ENCODE results near the gene NLGN2. TPM values are rescaled to one million over a fixed set of nuclear protein-coding genes. Genes with fewer than 3 reads are reported as not detected.

NLGN2 gene
- total RNA-seq, 1 experiment from 2014 or later, result 76.7 TPM

DNA sequence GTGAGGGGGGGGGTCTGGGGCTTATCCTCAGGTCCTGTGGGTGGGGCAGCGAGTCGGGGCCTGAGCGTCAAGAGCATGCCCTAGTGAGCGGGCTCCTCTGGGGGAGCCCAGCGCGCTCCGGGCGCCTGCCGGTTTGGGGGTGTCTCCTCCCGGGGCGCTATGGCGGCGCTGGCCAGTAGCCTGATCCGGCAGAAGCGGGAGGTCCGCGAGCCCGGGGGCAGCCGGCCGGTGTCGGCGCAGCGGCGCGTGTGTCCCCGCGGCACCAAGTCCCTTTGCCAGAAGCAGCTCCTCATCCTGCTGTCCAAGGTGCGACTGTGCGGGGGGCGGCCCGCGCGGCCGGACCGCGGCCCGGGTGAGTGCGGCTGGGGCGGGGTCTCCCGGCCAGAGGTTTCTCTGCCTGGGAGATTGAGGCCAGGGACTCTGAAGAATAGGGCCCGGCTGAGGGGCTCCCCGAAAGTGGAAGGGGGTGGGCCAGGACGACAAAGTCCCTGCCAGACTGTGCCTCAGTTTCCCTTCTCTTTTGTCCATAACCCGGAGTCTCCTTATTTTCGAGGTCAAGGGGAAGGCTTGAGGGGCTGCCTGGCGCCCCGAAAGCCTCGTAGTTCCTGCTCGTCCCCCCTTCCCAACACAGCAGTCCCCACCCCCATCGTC lies 31.9 kb downstream of the NLGN2 start, which contains the start of gene FGF11 (continued):
- TF ChIP-seq ELF4 (CRISPR knock-in tag; IDR thresholded peaks at IDR 0.05; ENCODE audit: low read depth) (no peak), ZNF121 (CRISPR knock-in tag; IDR thresholded peaks at IDR 0.05) (no peak), TCF7 (CRISPR knock-in tag; IDR thresholded peaks at IDR 0.05; ENCODE audit: low read depth) (no peak), RORB (CRISPR knock-in tag; IDR thresholded peaks at IDR 0.05) (no peak), NFE2L1 (CRISPR knock-in tag; IDR thresholded peaks at IDR 0.05) (no peak)
- TF ChIP-seq, protein P1, sequence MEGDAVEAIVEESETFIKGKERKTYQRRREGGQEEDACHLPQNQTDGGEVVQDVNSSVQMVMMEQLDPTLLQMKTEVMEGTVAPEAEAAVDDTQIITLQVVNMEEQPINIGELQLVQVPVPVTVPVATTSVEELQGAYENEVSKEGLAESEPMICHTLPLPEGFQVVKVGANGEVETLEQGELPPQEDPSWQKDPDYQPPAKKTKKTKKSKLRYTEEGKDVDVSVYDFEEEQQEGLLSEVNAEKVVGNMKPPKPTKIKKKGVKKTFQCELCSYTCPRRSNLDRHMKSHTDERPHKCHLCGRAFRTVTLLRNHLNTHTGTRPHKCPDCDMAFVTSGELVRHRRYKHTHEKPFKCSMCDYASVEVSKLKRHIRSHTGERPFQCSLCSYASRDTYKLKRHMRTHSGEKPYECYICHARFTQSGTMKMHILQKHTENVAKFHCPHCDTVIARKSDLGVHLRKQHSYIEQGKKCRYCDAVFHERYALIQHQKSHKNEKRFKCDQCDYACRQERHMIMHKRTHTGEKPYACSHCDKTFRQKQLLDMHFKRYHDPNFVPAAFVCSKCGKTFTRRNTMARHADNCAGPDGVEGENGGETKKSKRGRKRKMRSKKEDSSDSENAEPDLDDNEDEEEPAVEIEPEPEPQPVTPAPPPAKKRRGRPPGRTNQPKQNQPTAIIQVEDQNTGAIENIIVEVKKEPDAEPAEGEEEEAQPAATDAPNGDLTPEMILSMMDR (IDR thresholded peaks at IDR 0.05), result no peak
- TF ChIP-seq, protein P2, sequence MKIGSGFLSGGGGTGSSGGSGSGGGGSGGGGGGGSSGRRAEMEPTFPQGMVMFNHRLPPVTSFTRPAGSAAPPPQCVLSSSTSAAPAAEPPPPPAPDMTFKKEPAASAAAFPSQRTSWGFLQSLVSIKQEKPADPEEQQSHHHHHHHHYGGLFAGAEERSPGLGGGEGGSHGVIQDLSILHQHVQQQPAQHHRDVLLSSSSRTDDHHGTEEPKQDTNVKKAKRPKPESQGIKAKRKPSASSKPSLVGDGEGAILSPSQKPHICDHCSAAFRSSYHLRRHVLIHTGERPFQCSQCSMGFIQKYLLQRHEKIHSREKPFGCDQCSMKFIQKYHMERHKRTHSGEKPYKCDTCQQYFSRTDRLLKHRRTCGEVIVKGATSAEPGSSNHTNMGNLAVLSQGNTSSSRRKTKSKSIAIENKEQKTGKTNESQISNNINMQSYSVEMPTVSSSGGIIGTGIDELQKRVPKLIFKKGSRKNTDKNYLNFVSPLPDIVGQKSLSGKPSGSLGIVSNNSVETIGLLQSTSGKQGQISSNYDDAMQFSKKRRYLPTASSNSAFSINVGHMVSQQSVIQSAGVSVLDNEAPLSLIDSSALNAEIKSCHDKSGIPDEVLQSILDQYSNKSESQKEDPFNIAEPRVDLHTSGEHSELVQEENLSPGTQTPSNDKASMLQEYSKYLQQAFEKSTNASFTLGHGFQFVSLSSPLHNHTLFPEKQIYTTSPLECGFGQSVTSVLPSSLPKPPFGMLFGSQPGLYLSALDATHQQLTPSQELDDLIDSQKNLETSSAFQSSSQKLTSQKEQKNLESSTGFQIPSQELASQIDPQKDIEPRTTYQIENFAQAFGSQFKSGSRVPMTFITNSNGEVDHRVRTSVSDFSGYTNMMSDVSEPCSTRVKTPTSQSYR (CRISPR knock-in tag; IDR thresholded peaks at IDR 0.05), result no peak
- TF ChIP-seq, protein P3, sequence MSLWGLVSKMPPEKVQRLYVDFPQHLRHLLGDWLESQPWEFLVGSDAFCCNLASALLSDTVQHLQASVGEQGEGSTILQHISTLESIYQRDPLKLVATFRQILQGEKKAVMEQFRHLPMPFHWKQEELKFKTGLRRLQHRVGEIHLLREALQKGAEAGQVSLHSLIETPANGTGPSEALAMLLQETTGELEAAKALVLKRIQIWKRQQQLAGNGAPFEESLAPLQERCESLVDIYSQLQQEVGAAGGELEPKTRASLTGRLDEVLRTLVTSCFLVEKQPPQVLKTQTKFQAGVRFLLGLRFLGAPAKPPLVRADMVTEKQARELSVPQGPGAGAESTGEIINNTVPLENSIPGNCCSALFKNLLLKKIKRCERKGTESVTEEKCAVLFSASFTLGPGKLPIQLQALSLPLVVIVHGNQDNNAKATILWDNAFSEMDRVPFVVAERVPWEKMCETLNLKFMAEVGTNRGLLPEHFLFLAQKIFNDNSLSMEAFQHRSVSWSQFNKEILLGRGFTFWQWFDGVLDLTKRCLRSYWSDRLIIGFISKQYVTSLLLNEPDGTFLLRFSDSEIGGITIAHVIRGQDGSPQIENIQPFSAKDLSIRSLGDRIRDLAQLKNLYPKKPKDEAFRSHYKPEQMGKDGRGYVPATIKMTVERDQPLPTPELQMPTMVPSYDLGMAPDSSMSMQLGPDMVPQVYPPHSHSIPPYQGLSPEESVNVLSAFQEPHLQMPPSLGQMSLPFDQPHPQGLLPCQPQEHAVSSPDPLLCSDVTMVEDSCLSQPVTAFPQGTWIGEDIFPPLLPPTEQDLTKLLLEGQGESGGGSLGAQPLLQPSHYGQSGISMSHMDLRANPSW (CRISPR knock-in tag; conservative IDR thresholded peaks at IDR 0.05; ENCODE audit: low read depth), result no peak
- TF ChIP-seq, protein P4, sequence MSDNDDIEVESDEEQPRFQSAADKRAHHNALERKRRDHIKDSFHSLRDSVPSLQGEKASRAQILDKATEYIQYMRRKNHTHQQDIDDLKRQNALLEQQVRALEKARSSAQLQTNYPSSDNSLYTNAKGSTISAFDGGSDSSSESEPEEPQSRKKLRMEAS (CRISPR knock-in tag; IDR thresholded peaks at IDR 0.05), result no peak
- TF ChIP-seq, protein P5, sequence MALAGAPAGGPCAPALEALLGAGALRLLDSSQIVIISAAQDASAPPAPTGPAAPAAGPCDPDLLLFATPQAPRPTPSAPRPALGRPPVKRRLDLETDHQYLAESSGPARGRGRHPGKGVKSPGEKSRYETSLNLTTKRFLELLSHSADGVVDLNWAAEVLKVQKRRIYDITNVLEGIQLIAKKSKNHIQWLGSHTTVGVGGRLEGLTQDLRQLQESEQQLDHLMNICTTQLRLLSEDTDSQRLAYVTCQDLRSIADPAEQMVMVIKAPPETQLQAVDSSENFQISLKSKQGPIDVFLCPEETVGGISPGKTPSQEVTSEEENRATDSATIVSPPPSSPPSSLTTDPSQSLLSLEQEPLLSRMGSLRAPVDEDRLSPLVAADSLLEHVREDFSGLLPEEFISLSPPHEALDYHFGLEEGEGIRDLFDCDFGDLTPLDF (CRISPR knock-in tag; IDR thresholded peaks at IDR 0.05), result no peak
- TF ChIP-seq, protein P6, sequence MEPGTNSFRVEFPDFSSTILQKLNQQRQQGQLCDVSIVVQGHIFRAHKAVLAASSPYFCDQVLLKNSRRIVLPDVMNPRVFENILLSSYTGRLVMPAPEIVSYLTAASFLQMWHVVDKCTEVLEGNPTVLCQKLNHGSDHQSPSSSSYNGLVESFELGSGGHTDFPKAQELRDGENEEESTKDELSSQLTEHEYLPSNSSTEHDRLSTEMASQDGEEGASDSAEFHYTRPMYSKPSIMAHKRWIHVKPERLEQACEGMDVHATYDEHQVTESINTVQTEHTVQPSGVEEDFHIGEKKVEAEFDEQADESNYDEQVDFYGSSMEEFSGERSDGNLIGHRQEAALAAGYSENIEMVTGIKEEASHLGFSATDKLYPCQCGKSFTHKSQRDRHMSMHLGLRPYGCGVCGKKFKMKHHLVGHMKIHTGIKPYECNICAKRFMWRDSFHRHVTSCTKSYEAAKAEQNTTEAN (CRISPR knock-in tag; IDR thresholded peaks at IDR 0.05), result 0 out of 2 replicates have a peak, but pooled peaks have one; percentile 19
- TF ChIP-seq, protein P7, sequence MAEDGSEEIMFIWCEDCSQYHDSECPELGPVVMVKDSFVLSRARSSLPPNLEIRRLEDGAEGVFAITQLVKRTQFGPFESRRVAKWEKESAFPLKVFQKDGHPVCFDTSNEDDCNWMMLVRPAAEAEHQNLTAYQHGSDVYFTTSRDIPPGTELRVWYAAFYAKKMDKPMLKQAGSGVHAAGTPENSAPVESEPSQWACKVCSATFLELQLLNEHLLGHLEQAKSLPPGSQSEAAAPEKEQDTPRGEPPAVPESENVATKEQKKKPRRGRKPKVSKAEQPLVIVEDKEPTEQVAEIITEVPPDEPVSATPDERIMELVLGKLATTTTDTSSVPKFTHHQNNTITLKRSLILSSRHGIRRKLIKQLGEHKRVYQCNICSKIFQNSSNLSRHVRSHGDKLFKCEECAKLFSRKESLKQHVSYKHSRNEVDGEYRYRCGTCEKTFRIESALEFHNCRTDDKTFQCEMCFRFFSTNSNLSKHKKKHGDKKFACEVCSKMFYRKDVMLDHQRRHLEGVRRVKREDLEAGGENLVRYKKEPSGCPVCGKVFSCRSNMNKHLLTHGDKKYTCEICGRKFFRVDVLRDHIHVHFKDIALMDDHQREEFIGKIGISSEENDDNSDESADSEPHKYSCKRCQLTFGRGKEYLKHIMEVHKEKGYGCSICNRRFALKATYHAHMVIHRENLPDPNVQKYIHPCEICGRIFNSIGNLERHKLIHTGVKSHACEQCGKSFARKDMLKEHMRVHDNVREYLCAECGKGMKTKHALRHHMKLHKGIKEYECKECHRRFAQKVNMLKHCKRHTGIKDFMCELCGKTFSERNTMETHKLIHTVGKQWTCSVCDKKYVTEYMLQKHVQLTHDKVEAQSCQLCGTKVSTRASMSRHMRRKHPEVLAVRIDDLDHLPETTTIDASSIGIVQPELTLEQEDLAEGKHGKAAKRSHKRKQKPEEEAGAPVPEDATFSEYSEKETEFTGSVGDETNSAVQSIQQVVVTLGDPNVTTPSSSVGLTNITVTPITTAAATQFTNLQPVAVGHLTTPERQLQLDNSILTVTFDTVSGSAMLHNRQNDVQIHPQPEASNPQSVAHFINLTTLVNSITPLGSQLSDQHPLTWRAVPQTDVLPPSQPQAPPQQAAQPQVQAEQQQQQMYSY (CRISPR knock-in tag; IDR thresholded peaks at IDR 0.05), result no peak
- TF ChIP-seq, protein P8, sequence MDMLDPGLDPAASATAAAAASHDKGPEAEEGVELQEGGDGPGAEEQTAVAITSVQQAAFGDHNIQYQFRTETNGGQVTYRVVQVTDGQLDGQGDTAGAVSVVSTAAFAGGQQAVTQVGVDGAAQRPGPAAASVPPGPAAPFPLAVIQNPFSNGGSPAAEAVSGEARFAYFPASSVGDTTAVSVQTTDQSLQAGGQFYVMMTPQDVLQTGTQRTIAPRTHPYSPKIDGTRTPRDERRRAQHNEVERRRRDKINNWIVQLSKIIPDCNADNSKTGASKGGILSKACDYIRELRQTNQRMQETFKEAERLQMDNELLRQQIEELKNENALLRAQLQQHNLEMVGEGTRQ (CRISPR knock-in tag; IDR thresholded peaks at IDR 0.05), result no peak
- TF ChIP-seq, protein P9, sequence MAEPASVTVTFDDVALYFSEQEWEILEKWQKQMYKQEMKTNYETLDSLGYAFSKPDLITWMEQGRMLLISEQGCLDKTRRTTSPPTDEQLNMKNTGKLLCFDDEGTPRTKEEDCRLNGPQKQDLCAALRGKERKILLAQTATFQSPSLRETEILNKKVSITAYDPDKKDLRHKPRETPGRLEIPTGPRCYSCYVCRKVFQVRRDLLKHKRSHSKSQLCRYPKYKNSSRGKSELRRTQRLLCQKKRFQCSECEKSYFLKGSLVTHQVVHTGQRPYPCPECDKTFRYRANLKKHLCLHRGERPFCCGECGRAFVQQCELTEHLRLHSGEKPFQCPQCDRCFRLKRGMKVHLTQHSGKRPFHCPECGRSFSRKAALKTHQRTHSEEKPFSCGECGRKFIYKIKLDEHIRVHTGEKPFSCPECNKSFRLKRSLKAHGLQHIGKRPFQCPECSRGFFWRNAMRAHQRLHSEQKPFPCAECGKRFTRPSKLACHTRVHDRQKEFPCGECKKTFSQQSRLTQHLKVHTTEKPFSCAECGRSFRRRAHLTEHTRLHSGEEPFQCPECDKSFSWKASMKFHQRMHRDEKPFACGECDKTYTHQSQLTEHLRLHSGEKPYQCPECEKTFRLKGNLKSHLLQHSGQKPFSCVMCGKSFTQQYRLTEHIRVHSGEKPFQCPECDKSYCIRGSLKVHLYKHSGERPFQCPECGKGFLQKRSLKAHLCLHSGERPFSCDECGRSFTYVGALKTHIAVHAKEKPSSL (CRISPR knock-in tag; conservative IDR thresholded peaks at IDR 0.05), result no peak
- TF ChIP-seq, protein P10, sequence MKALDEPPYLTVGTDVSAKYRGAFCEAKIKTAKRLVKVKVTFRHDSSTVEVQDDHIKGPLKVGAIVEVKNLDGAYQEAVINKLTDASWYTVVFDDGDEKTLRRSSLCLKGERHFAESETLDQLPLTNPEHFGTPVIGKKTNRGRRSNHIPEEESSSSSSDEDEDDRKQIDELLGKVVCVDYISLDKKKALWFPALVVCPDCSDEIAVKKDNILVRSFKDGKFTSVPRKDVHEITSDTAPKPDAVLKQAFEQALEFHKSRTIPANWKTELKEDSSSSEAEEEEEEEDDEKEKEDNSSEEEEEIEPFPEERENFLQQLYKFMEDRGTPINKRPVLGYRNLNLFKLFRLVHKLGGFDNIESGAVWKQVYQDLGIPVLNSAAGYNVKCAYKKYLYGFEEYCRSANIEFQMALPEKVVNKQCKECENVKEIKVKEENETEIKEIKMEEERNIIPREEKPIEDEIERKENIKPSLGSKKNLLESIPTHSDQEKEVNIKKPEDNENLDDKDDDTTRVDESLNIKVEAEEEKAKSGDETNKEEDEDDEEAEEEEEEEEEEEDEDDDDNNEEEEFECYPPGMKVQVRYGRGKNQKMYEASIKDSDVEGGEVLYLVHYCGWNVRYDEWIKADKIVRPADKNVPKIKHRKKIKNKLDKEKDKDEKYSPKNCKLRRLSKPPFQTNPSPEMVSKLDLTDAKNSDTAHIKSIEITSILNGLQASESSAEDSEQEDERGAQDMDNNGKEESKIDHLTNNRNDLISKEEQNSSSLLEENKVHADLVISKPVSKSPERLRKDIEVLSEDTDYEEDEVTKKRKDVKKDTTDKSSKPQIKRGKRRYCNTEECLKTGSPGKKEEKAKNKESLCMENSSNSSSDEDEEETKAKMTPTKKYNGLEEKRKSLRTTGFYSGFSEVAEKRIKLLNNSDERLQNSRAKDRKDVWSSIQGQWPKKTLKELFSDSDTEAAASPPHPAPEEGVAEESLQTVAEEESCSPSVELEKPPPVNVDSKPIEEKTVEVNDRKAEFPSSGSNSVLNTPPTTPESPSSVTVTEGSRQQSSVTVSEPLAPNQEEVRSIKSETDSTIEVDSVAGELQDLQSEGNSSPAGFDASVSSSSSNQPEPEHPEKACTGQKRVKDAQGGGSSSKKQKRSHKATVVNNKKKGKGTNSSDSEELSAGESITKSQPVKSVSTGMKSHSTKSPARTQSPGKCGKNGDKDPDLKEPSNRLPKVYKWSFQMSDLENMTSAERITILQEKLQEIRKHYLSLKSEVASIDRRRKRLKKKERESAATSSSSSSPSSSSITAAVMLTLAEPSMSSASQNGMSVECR (CRISPR knock-in tag; IDR thresholded peaks at IDR 0.05; ENCODE audit: borderline replicate concordance), result peak; percentile 5; the same call in 1 of the 2 replicates

All from WTC11 (cell line).